ENCODE results near the gene POLR2C. TPM values are rescaled to one million over a fixed set of nuclear protein-coding genes. Genes with fewer than 3 reads are reported as not detected.

Gene POLR2C
- total and polyA plus RNA-seq, 2 of the 13 experiments (the other 11 are each of a cell fraction or from before 2014, with no cell fraction given): 104 to 216 TPM

DNA sequence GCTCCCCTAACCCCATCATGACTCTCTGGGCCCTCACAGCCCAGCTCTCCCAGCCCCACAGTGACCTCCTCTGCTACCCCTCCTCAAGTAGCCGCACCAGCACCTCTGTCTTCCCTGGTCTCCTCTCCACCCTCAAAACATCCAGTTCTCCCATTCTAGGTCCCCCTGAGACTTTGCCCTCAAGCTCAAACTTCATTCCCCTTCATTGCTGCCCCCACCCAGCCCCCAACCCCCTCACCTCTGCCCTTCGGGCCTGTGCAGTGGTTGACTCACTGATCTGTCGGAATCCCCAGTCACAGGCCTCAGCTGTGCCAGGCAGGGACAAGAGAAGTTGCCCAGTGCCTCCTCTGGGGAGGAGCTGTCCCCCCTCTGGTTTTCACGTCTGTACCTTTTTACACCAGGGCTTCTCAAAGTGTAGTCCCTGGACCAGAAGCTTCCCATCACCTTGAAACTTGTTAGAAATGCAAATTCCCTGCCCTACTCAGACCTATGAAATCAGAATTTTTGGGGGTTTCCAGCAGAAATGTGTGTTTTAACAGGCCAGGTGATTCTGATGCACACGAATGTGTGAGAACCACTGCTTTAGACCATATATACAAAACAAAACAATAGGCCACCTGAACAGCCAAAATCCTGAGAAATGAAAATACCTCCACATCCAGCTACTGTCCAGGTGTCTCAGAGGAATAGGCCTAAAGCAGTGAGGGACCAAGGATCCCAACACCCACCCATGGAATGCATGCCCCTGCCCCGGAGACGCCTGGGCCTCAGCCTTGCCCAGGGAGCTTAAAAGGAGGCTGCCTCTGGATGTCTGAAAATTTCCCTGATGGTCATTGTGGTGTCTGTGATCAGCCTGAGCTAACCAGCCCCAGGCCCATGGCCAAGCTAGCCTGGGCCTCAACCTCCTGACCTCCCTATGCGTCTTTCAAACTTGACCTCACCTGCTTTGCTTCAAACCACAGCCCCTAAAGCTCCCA, 24.7 kb downstream of the POLR2C start (continued):
- TF ChIP-seq, protein P1, sequence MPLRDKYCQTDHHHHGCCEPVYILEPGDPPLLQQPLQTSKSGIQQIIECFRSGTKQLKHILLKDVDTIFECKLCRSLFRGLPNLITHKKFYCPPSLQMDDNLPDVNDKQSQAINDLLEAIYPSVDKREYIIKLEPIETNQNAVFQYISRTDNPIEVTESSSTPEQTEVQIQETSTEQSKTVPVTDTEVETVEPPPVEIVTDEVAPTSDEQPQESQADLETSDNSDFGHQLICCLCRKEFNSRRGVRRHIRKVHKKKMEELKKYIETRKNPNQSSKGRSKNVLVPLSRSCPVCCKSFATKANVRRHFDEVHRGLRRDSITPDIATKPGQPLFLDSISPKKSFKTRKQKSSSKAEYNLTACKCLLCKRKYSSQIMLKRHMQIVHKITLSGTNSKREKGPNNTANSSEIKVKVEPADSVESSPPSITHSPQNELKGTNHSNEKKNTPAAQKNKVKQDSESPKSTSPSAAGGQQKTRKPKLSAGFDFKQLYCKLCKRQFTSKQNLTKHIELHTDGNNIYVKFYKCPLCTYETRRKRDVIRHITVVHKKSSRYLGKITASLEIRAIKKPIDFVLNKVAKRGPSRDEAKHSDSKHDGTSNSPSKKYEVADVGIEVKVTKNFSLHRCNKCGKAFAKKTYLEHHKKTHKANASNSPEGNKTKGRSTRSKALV (CRISPR knock-in tag; IDR thresholded peaks at IDR 0.05): no peak
- TF ChIP-seq REL (CRISPR knock-in tag; conservative IDR thresholded peaks at IDR 0.05) (peak; percentile 61; the same call in 1 of the 2 replicates), EEA1 (CRISPR knock-in tag; IDR thresholded peaks at IDR 0.05; ENCODE audit: borderline replicate concordance) (no peak), ZNF253 (CRISPR knock-in tag; IDR thresholded peaks at IDR 0.05; ENCODE audit: borderline replicate concordance) (no peak), SYNCRIP (IDR thresholded peaks at IDR 0.05; ENCODE audit: insufficient read depth, low read depth, low read length) (no peak), NCOA5 (CRISPR knock-in tag; IDR thresholded peaks at IDR 0.05) (no peak), ZNF264 (CRISPR knock-in tag; IDR thresholded peaks at IDR 0.05) (no peak), NR2F2 (IDR thresholded peaks at IDR 0.05; ENCODE audit: borderline replicate concordance, low read depth) (0 out of 2 replicates have a peak, but pooled peaks have one; percentile 8), ZNF367 (CRISPR knock-in tag; IDR thresholded peaks at IDR 0.05; ENCODE audit: borderline replicate concordance) (no peak), ZNF703 (CRISPR knock-in tag; IDR thresholded peaks at IDR 0.05; ENCODE audit: borderline replicate concordance) (no peak)
- TF ChIP-seq, protein P2, sequence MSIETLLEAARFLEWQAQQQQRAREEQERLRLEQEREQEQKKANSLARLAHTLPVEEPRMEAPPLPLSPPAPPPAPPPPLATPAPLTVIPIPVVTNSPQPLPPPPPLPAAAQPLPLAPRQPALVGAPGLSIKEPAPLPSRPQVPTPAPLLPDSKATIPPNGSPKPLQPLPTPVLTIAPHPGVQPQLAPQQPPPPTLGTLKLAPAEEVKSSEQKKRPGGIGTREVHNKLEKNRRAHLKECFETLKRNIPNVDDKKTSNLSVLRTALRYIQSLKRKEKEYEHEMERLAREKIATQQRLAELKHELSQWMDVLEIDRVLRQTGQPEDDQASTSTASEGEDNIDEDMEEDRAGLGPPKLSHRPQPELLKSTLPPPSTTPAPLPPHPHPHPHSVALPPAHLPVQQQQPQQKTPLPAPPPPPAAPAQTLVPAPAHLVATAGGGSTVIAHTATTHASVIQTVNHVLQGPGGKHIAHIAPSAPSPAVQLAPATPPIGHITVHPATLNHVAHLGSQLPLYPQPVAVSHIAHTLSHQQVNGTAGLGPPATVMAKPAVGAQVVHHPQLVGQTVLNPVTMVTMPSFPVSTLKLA (IDR thresholded peaks at IDR 0.05): no peak
- TF ChIP-seq, protein P3, sequence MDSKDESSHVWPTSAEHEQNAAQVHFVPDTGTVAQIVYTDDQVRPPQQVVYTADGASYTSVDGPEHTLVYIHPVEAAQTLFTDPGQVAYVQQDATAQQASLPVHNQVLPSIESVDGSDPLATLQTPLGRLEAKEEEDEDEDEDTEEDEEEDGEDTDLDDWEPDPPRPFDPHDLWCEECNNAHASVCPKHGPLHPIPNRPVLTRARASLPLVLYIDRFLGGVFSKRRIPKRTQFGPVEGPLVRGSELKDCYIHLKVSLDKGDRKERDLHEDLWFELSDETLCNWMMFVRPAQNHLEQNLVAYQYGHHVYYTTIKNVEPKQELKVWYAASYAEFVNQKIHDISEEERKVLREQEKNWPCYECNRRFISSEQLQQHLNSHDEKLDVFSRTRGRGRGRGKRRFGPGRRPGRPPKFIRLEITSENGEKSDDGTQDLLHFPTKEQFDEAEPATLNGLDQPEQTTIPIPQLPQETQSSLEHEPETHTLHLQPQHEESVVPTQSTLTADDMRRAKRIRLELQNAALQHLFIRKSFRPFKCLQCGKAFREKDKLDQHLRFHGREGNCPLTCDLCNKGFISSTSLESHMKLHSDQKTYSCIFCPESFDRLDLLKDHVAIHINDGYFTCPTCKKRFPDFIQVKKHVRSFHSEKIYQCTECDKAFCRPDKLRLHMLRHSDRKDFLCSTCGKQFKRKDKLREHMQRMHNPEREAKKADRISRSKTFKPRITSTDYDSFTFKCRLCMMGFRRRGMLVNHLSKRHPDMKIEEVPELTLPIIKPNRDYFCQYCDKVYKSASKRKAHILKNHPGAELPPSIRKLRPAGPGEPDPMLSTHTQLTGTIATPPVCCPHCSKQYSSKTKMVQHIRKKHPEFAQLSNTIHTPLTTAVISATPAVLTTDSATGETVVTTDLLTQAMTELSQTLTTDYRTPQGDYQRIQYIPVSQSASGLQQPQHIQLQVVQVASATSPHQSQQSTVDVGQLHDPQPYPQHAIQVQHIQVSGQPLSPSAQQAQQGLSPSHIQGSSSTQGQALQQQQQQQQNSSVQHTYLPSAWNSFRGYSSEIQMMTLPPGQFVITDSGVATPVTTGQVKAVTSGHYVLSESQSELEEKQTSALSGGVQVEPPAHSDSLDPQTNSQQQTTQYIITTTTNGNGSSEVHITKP (CRISPR knock-in tag; IDR thresholded peaks at IDR 0.05; ENCODE audit: low read depth): no peak
- TF ChIP-seq, protein P4, sequence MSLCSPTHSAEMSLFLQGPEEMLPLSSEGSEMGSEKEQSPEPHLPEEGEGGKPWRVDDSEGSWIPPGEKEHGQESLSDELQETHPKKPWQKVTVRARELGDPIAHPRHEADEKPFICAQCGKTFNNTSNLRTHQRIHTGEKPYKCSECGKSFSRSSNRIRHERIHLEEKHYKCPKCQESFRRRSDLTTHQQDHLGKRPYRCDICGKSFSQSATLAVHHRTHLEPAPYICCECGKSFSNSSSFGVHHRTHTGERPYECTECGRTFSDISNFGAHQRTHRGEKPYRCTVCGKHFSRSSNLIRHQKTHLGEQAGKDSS (CRISPR knock-in tag; IDR thresholded peaks at IDR 0.05; ENCODE audit: borderline replicate concordance, low read depth): no peak; the same call in 1 of the 2 replicates
- TF ChIP-seq, protein P5, sequence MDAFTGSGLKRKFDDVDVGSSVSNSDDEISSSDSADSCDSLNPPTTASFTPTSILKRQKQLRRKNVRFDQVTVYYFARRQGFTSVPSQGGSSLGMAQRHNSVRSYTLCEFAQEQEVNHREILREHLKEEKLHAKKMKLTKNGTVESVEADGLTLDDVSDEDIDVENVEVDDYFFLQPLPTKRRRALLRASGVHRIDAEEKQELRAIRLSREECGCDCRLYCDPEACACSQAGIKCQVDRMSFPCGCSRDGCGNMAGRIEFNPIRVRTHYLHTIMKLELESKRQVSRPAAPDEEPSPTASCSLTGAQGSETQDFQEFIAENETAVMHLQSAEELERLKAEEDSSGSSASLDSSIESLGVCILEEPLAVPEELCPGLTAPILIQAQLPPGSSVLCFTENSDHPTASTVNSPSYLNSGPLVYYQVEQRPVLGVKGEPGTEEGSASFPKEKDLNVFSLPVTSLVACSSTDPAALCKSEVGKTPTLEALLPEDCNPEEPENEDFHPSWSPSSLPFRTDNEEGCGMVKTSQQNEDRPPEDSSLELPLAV (CRISPR knock-in tag; conservative IDR thresholded peaks at IDR 0.05; ENCODE audit: low read depth): 0 out of 2 replicates have a peak, but pooled peaks have one; percentile 52
